Uterus (tissue), 4 donors: Measurements from ENCODE around the gene ECD. TPM values are rescaled to one million over a fixed set of nuclear protein-coding genes. Genes with fewer than 3 reads are reported as not detected.

ENCODE experiments used
- DNase-seq, 2 donors: peaks; one replicate each; pipeline ENCODE4 v3.0.0-alpha.2; 2019 to 2020
- H3K27ac ChIP-seq, 2 donors: fragments of 200-600 bp; sonication (generic); 1 replicate in 1 of 2; 2 replicates in 1 of 2; pipeline ENCODE4 v1.5.1; 2016 to 2018
- H3K27me3 ChIP-seq, 2 donors: fragments of 200-600 bp; sonication (generic); one replicate each; pipeline ENCODE4 v1.5.1; 2018 to 2019; ENCODE audit warnings: control low read depth in 1 of 2
- H3K36me3 ChIP-seq, 2 donors: fragments of 200-600 bp; sonication (generic); one replicate each; pipeline ENCODE4 v1.5.1; 2019; ENCODE audit warnings: control low read depth in 1 of 2
- H3K4me1 ChIP-seq, 2 donors: fragments of 200-600 bp; sonication (generic); one replicate each; pipeline ENCODE4 v1.5.1; 2018 to 2019; ENCODE audit warnings: control low read depth in 1 of 2
- H3K4me3 ChIP-seq, 2 donors: fragments of 200-600 bp; sonication (generic); 1 replicate in 1 of 2; 2 replicates in 1 of 2; pipeline ENCODE4 v1.5.1; 2018 to 2019; ENCODE audit warnings: mild to moderate bottlenecking in 1 of 2
- H3K9me3 ChIP-seq, 2 donors: fragments of 200-600 bp; sonication (generic); one replicate each; pipeline ENCODE4 v1.5.1; 2019; ENCODE audit warnings: control low read depth in 1 of 2
- POLR2A ChIP-seq, 2 donors: fragments of 450-650 bp; IDR thresholded peaks; one replicate each; pipeline ENCODE4 v1.6.1; 2016; ENCODE audit warnings: antibody characterized with exemption in 2 of 2, mild to moderate bottlenecking in 1 of 2, moderate library complexity in 1 of 2
- intact Hi-C: fragments of 100-400 bp; cut with DNase I; formaldehyde crosslinking; loops from one replicate; pipeline ENCODE4 v1.15.1; 2023; ENCODE audit warnings: low total_unique reads
- total RNA-seq, 4 donors: library from RNA; depleted of rRNA in 3 of 4; stranded (reverse); fragments of >200 nt in 3 of 4; gene quantifications; one replicate each; pipeline versions ENCODE4 v1.1.0 to v1.2.4, GENCODE V29; 2014 to 2023
- TF ChIP-seq, protein P1 (sequence below), 4 experiments: fragments of 200-600 bp in 2 of 4; fragments of 450-650 bp in 2 of 4; sonication (generic) in 2 of 4; IDR thresholded peaks; one replicate each; pipeline ENCODE4 v1.5.1; 2016 to 2019; ENCODE audit warnings: antibody characterized with exemption in 4 of 4, mild to moderate bottlenecking in 2 of 4, moderate library complexity in 1 of 4
- donor health status: DM: yes; HTN: yes; CAD: no.

Gene ECD
- total RNA-seq, 4 donors from 2014 or later: 18.4 to 37.8 (median 36.0) TPM

DNA sequence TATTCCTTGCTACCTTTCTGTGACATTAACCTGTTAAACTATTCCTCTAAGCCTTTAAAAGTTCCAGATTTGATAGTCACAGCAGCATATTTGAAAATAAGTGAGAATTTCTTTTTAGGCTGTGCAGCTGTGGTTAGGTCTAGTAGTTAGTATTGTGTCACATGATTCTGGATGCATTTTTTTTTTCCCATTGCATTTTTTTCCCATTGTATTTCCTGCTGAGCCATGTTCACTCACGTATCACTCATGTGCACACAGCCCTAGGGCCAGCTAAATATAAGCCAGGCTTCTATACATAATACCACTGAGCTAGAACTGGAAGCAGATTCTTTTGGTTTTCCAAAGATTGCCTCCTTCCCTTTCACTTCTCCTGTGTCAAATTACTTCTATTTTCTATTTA lies 41.9 kb upstream of the ECD start:
- no peaks in the 10 kb centered on the region for H3K9me3 ChIP-seq
- H3K4me1 ChIP-seq: no peaks in the 10 kb centered on the region
- no peak for DNase-seq
- H3K27me3 ChIP-seq: no peaks in the 10 kb centered on the region
- no peak overlapping the region for H3K4me3 ChIP-seq
- intact Hi-C loops: no loop called here
- no peaks in the 10 kb centered on the region for H3K36me3 ChIP-seq
- TF ChIP-seq, protein P1, sequence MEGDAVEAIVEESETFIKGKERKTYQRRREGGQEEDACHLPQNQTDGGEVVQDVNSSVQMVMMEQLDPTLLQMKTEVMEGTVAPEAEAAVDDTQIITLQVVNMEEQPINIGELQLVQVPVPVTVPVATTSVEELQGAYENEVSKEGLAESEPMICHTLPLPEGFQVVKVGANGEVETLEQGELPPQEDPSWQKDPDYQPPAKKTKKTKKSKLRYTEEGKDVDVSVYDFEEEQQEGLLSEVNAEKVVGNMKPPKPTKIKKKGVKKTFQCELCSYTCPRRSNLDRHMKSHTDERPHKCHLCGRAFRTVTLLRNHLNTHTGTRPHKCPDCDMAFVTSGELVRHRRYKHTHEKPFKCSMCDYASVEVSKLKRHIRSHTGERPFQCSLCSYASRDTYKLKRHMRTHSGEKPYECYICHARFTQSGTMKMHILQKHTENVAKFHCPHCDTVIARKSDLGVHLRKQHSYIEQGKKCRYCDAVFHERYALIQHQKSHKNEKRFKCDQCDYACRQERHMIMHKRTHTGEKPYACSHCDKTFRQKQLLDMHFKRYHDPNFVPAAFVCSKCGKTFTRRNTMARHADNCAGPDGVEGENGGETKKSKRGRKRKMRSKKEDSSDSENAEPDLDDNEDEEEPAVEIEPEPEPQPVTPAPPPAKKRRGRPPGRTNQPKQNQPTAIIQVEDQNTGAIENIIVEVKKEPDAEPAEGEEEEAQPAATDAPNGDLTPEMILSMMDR (IDR thresholded peaks at IDR 0.05): no peak
- TF ChIP-seq POLR2A (IDR thresholded peaks at IDR 0.05): no peak
- no peak overlapping the region for H3K27ac ChIP-seq

DNA sequence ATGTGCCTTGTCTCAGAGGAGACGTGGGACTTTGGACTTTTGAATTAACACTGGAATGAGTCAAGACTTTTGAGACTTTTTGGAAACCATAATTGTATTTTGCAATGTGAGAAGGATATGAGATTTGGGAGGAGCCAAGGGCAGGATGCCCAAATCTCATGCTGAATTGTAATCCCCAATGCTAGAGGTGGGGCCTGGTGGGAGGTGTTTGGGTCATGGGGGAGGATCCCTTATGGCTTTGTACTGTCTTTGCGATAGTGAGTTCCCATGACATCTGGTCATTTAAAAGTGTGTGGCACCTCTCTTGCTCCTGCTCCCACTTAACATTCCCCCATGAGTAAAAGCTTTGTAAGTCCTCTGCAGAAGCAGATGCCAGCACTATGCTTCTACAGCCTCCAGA lies 40.1 kb upstream of the ECD start:
- no peak overlapping the region for H3K27ac ChIP-seq
- intact Hi-C loops: no loop called here
- no peak overlapping the region for H3K4me3 ChIP-seq
- H3K36me3 ChIP-seq: no peaks in the 10 kb centered on the region
- no peaks in the 10 kb centered on the region for H3K9me3 ChIP-seq
- H3K4me1 ChIP-seq: no peaks in the 10 kb centered on the region
- H3K27me3 ChIP-seq: no peaks in the 10 kb centered on the region
- TF ChIP-seq, protein P1 (IDR thresholded peaks at IDR 0.05): no peak
- no peak for TF ChIP-seq POLR2A (IDR thresholded peaks at IDR 0.05)
- DNase-seq: no peak

DNA sequence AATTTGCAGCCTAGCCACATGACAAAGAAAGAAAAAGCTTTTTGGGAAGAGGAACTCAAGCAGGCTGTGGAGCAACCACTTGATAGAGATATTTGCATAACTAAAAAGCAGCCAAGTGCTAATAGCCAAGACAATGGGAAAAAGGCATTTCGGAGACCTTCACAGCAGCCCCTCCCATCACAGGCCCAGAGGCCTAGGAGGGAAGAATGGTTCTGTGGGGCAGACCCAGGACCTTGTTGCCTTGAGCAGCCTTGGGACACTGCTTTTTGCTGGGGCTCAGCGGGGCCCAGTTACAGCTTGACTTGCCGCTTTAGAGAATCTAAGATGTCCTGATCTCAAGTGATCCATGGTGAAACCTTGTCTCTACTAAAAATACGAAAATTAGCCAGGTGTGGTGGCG lies 38.6 kb upstream of the ECD start:
- Histone ChIP-seq H3K36me3 (no peaks in the 10 kb centered on the region), H3K27ac (no peak overlapping the region), H3K27me3 (no peaks in the 10 kb centered on the region), H3K4me3 (no peak overlapping the region), H3K9me3 (no peaks in the 10 kb centered on the region), H3K4me1 (no peaks in the 10 kb centered on the region)
- TF ChIP-seq, protein P1 (IDR thresholded peaks at IDR 0.05): no peak
- TF ChIP-seq POLR2A (IDR thresholded peaks at IDR 0.05): no peak
- intact Hi-C loops: no loop called here
- no peak for DNase-seq

DNA sequence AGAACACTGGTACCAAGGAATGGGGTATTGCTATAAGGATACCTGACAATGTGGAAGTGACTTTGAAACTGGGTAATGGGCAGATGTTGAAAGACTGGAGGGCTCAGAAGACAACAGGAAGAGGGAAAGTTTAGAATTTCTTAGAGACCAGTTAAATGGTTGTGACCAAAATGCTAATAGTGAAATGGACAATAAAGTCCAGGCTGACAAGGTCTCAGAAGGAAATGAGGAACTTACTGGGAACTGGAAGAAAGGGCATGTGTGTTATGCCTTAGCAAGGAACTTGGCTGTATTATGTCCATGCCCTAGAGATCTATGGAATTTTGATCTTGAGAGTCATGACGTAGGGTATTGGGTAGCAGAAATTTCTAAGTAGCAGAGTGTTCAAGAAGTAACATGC lies 38.1 kb upstream of the ECD start:
- DNase-seq: no peak
- Histone ChIP-seq H3K36me3 (no peaks in the 10 kb centered on the region), H3K9me3 (no peaks in the 10 kb centered on the region), H3K4me3 (no peak overlapping the region), H3K27ac (no peak overlapping the region), H3K4me1 (no peaks in the 10 kb centered on the region), H3K27me3 (no peaks in the 10 kb centered on the region)
- no peak for TF ChIP-seq POLR2A (IDR thresholded peaks at IDR 0.05)
- intact Hi-C loops: no loop called here

DNA sequence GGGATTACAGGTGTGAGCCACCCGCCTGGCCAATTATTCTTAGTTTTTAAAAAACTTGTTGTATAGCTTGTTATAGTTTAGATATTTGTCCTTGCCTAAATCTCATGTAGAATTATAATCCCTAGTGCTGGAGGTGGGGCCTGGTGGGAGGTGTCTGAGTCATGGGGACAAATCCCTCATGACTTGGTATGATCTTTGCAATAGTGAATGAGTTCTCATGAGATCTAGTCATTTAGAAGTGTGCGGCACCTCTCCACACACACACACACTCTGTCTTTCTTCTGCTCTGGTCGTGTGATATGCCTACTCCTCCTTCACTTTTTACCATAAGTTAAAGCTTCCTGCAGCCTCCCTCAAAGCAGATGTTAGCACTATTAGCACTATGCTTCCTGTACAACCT lies 37.3 kb upstream of the ECD start:
- Histone ChIP-seq H3K4me1 (no peaks in the 10 kb centered on the region), H3K27ac (no peak overlapping the region), H3K27me3 (no peaks in the 10 kb centered on the region), H3K4me3 (no peak overlapping the region), H3K9me3 (no peaks in the 10 kb centered on the region), H3K36me3 (no peaks in the 10 kb centered on the region)
- intact Hi-C loops: no loop called here
- no peak for DNase-seq
- TF ChIP-seq, protein P1 (IDR thresholded peaks at IDR 0.05): no peak
- TF ChIP-seq POLR2A (IDR thresholded peaks at IDR 0.05): no peak

DNA sequence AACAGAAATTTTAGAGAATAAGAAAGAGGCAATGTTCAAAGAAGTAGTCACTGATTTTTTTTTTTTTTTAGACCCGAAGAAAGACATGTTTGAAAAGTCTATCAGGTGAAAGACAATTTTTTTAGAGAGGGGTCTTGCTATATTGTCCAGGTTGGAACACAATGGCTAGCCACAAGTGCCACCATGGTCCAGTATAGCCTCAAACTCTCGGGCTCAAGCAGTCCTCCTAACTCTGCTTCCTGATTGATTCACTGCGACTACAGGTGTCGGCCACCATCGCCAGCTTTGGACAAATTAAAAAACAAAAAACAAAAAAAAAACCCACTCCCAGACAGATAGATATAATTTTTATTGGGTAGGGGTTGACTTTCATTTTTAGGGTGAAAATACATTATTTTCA lies 22.4 kb upstream of the ECD start:
- DNase-seq: no peak
- intact Hi-C loops: no loop called here
- TF ChIP-seq POLR2A (IDR thresholded peaks at IDR 0.05): no peak
- TF ChIP-seq, protein P1 (IDR thresholded peaks at IDR 0.05): no peak
- Histone ChIP-seq H3K9me3 (no peaks in the 10 kb centered on the region), H3K4me3 (no peak overlapping the region), H3K27ac (no peak overlapping the region), H3K36me3 (no peaks in the 10 kb centered on the region), H3K4me1 (no peaks in the 10 kb centered on the region), H3K27me3 (no peaks in the 10 kb centered on the region)
